Activated CD8-positive, alpha-beta memory T cell treated with anti-CD3 and anti-CD28 coated beads for 36 hours (primary cell): ENCODE results near the gene RAP1A. TPM values are rescaled to one million over a fixed set of nuclear protein-coding genes. Genes with fewer than 3 reads are reported as not detected.

Source experiments
- CTCF ChIA-PET: fragments of 350-600 bp; sonication (Branson Sonifier 250); formaldehyde crosslinking; loops from one replicate; lab custom pipeline; 2021; ENCODE audit warnings: antibody characterized with exemption; lab: Charles Lee
- POLR2A ChIA-PET: fragments of 350-600 bp; sonication (Branson Sonifier 250); formaldehyde crosslinking; loops from one replicate; lab custom pipeline; 2021; ENCODE audit warnings: antibody characterized with exemption; lab: Charles Lee
- total RNA-seq, 2 experiments: library from RNA; stranded (reverse); gene quantifications; one replicate each; pipeline ENCODE4 v1.2.3, GENCODE V29; 2021

Gene RAP1A
- total RNA-seq, 2 experiments from 2014 or later: 245 to 248 TPM

DNA sequence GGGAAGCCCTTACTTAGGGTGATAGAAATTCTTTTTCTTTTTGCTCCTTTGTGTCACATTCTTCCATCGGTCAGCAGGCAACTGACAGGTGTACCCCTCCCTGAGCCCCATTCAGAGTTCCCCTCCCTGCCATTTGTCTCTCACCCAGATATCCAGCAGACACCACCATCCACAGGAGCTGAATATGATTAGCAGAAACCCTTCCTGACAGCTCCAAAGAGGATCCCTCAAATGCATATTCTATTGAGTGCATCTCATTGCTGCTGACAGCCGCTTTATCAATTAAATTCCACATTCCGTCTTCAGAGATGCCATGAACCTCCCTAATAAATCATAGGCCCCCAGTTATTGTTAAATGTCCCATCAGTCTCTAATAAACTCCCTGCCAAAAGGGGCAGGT is 130.0 kb downstream of the RAP1A start:
- CTCF ChIA-PET: interaction anchor here (0.7 to 2.0 kb wide), 2 partner anchors 36 to 241 kb away, joined by 3 to 7 read pairs; no protein-coding TSS in a partner anchor
- POLR2A ChIA-PET: no interaction called here

- ChIA-PET POLR2A (interaction anchor here (0.5 kb wide), 1 partner anchor 711 kb away, joined by 4 read pairs; no protein-coding TSS in a partner anchor), CTCF (interaction anchor here (1.0 to 1.7 kb wide), 3 partner anchors 11 to 242 kb away, joined by 4 to 8 read pairs (median 4); partner anchors contain the start of gene INKA2)
These were observed 131.3 kb downstream of the RAP1A start for GRCh38 chr1:111750856-111751255.

GRCh38 chr1:111751906-111752575 is 132.5 kb downstream of the RAP1A start:
- ChIA-PET CTCF (interaction anchor here (0.7 to 1.7 kb wide), 2 partner anchors 12 to 64 kb away, joined by 4 to 8 read pairs; partner anchors contain the start of gene INKA2), POLR2A (no interaction called here)

- POLR2A ChIA-PET: interaction anchor here (0.6 to 1.0 kb wide), 5 partner anchors 10 to 306 kb away, joined by 3 to 7 read pairs (median 4); partner anchors contain the start of genes INKA2 and WDR77
These were observed 135.4 kb downstream of the RAP1A start for GRCh38 chr1:111754984-111755330.

GRCh38 chr1:111755331-111756123 is 135.9 kb downstream of the RAP1A start, which contains the start of gene DDX20:
DDX20 (plus strand) TSS chr1:111755901; CDS start chr1:111755925, 24 bp downstream.
- ChIA-PET POLR2A (interaction anchor here (0.6 to 1.0 kb wide), 5 partner anchors 10 to 307 kb away, joined by 3 to 7 read pairs (median 4); partner anchors contain the start of genes INKA2 and WDR77), CTCF (interaction anchor here (0.9 to 2.4 kb wide), 9 partner anchors 9 to 304 kb away, joined by 3 to 8 read pairs (median 4); no protein-coding TSS in a partner anchor)

More at GRCh38 chr1:111754984-111755330, 135.4 kb downstream of the RAP1A start:
- CTCF ChIA-PET: interaction anchor here (0.9 to 2.4 kb wide), 10 partner anchors 9 to 304 kb away, joined by 3 to 8 read pairs (median 4); no protein-coding TSS in a partner anchor

DNA sequence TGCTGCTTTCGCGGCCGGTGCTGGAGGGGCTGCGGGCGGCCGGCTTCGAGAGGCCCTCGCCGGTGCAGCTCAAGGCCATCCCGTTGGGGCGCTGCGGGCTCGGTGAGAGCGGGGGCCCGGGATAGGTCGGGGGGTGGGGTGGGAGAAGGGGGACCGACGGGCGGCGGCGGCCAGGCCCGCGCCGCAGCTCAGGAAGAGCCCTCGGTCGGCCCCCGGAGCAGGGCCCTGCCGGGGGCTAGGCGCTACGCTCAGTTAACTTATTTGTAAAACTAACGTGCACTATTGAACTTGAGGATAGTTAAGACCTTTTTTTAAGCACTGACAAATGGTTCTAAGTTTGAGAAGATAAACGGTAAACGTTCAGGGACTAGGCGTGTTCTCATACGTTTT is 136.5 kb downstream of the RAP1A start:
- CTCF ChIA-PET: interaction anchor here (1.1 to 2.4 kb wide), 4 partner anchors 11 to 305 kb away, joined by 3 to 8 read pairs (median 6); no protein-coding TSS in a partner anchor
- POLR2A ChIA-PET: no interaction called here

- ChIA-PET CTCF (no interaction called here), POLR2A (no interaction called here)
These were observed 138.8 kb downstream of the RAP1A start for GRCh38 chr1:111758373-111758772.

DNA sequence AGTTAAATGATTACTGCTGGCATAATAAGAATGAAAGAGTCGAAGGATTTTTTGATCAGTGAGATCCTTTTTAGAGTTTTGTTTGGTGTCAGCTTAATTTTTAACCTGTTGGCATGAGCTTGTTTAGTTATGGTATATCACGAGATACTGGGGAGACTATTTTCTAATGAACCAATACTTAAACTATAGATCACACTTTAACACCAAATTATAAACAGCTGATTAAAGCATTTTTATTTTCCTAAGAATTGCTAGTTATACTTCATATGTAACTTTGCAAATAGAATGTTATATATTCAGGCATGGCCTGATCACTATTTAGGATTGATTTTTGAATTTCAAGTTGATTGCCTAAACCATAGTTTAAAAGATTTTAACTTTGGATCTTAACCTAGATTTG is 142.1 kb downstream of the RAP1A start:
- ChIA-PET CTCF (interaction anchor here (1.7 kb wide), 1 partner anchor 8 kb away, joined by 7 read pairs; no protein-coding TSS in a partner anchor), POLR2A (no interaction called here)

GRCh38 chr1:111762332-111762731 is 142.7 kb downstream of the RAP1A start:
- ChIA-PET CTCF (no interaction called here), POLR2A (no interaction called here)

Other genes starting within 250 kb of the RAP1A start
- under 1 TPM; 0.40 to 0.48 TPM for gene OVGP1, start 192.1 kb upstream of the RAP1A start, total RNA-seq
- 10 to 100 TPM; 75.4 to 78.6 TPM for gene WDR77, start 170.5 kb upstream of the RAP1A start, total RNA-seq
- gene ATP5PB, start 170.3 kb upstream of the RAP1A start, total RNA-seq: 100 to 1,000 TPM; 371 to 373 TPM
- 1 to 10 TPM; 1.6 to 1.8 TPM for gene C1orf162, start 145.8 kb upstream of the RAP1A start, total RNA-seq
- gene ADORA3, start 116.2 kb upstream of the RAP1A start, total RNA-seq: not detected
- gene TMIGD3, start 116.2 kb upstream of the RAP1A start, total RNA-seq: under 1 TPM in 1 of 2 experiments, not detected in 1; 0.25 TPM
- 1 to 10 TPM; 1.5 to 2.2 TPM for gene INKA2, start 119.6 kb downstream of the RAP1A start, total RNA-seq
- gene DDX20, start 136.1 kb downstream of the RAP1A start, total RNA-seq: 10 to 100 TPM; 21.8 to 23.8 TPM